ENCODE measurements around the gene MAMDC2. TPM values are rescaled to one million over a fixed set of nuclear protein-coding genes. Genes with fewer than 3 reads are reported as not detected.

MAMDC2 gene
- polyA plus RNA-seq, 2 of the 4 experiments (the other 2 are of a cell fraction) = 0.30 to 0.34 TPM

- no peak for TF ChIP-seq ELK1 (IDR thresholded peaks at IDR 0.05; ENCODE audit: low read depth, low read length)
These were observed 78.3 kb downstream of the MAMDC2 start (continued) for GRCh38 chr9:70121818-70122436.

GRCh38 chr9:70123695-70124094 is 80.0 kb downstream of the MAMDC2 start:
- FAIRE-seq (no peak), ATAC-seq (no peak), DNase-seq (ENCODE audit: low read depth in 1 of 2, low spot score in 1 of 2) (no peak)
- Histone ChIP-seq H3K4me3 (no peak overlapping the region), H3K27ac (no peak overlapping the region), H3K9me3 (no peaks in the 10 kb centered on the region), H3K4me2 (no peak overlapping the region), H3K4me1 (no peaks in the 10 kb centered on the region)
- ChIA-PET CTCF (interaction anchor here (7.5 kb wide), 1 partner anchor 13 kb away, joined by 60 read pairs; no protein-coding TSS in a partner anchor), POLR2A (no interaction called here)
- 76% methylated on average over 4 of the region's 4 CpGs for WGBS (ENCODE audit: missing lambda C conversion rate)
- TF ChIP-seq NFE2L2 (conservative IDR thresholded peaks at IDR 0.05; ENCODE audit: low read length) (no peak), CHD2 (IDR thresholded peaks at IDR 0.05; ENCODE audit: low read length, partially characterized antibody) (no peak), RAD21 (conservative IDR thresholded peaks at IDR 0.05 in 1 of 2, IDR thresholded peaks at IDR 0.05 in 1 of 2) (no peak), NPAS2 (CRISPR knock-in tag; IDR thresholded peaks at IDR 0.05; ENCODE audit: borderline replicate concordance) (no peak), EHF (CRISPR knock-in tag; IDR thresholded peaks at IDR 0.05) (no peak), SMC3 (IDR thresholded peaks at IDR 0.05) (no peak), MYC (IDR thresholded peaks at IDR 0.05; ENCODE audit: borderline replicate concordance, low read length) (no peak), POLR2A (IDR thresholded peaks at IDR 0.05; ENCODE audit: low read length) (no peak)

DNA sequence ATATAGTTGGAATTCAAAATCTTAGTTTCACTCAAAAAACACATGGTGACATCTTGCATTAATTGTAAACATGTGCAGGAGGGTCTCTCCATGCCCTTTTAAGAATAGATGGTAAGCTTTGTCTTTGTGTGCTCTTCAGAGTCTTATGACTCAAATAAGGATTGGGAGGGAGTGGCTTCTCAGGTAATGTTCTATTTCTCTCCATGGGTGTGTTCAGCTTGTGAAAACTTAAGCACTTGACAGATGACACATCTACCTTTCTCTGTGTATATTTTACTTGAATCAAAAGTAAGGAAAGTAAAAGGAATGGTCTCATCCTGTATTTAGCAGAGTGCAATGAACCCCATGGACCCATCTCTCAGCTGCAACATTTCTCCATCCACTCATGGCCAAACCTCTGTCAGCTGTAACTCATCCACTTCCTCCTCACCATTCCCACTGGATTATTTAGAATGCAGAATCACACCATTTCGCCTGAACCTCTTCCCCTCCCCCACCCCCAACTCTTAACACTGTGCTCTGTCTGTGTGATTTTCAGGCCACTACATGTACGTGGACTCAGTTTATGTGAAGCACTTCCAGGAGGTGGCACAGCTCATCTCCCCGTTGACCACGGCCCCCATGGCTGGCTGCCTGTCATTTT is 82.1 kb downstream of the MAMDC2 start:
- CTCF ChIA-PET = interaction anchor here (7.5 kb wide), 1 partner anchor 15 kb away, joined by 60 read pairs; no protein-coding TSS in a partner anchor
- POLR2A ChIA-PET = no interaction called here
- no peaks in the 10 kb centered on the region for H3K9me3 ChIP-seq
- 23% methylated on average over 4 of the region's 4 CpGs for WGBS (ENCODE audit: missing lambda C conversion rate)
- no peak for TF ChIP-seq HES2 (IDR thresholded peaks at IDR 0.05)
- TF ChIP-seq NR3C1 (IDR thresholded peaks at IDR 0.05) = no peak
- TF ChIP-seq MAFK (IDR thresholded peaks at IDR 0.05; ENCODE audit: partially characterized antibody) = no peak
- no peak for TF ChIP-seq E2F6 (IDR thresholded peaks at IDR 0.05; ENCODE audit: borderline replicate concordance, low read depth)
- TF ChIP-seq, protein P1, sequence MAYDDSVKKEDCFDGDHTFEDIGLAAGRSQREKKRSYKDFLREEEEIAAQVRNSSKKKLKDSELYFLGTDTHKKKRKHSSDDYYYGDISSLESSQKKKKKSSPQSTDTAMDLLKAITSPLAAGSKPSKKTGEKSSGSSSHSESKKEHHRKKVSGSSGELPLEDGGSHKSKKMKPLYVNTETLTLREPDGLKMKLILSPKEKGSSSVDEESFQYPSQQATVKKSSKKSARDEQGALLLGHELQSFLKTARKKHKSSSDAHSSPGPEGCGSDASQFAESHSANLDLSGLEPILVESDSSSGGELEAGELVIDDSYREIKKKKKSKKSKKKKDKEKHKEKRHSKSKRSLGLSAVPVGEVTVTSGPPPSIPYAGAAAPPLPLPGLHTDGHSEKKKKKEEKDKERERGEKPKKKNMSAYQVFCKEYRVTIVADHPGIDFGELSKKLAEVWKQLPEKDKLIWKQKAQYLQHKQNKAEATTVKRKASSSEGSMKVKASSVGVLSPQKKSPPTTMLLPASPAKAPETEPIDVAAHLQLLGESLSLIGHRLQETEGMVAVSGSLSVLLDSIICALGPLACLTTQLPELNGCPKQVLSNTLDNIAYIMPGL (CRISPR knock-in tag; IDR thresholded peaks at IDR 0.05; ENCODE audit: borderline replicate concordance) = no peak
- no peak for TF ChIP-seq RFX5 (IDR thresholded peaks at IDR 0.05)
- no peak for TF ChIP-seq CBX2 (IDR thresholded peaks at IDR 0.05; ENCODE audit: borderline replicate concordance, low read depth)
- no peak for TF ChIP-seq BHLHE40 (IDR thresholded peaks at IDR 0.05; ENCODE audit: low read depth, low read length)
- TF ChIP-seq TFCP2L1 (CRISPR knock-in tag; IDR thresholded peaks at IDR 0.05) = no peak
- FAIRE-seq = no peak
- no peak overlapping the region for H3K27ac ChIP-seq
- H3K4me3 ChIP-seq = no peak overlapping the region
- H3K4me2 ChIP-seq = no peak overlapping the region
- no peaks in the 10 kb centered on the region for H3K4me1 ChIP-seq
- no peak for ATAC-seq
- no peak for DNase-seq (ENCODE audit: low read depth in 1 of 2, low spot score in 1 of 2)
